ENCODE data around the gene ZNF777. TPM values are rescaled to one million over a fixed set of nuclear protein-coding genes. Genes with fewer than 3 reads are reported as not detected.

The ZNF777 gene
- total RNA-seq, 2 donors from 2014 or later: 9.7 to 11.1 TPM

DNA sequence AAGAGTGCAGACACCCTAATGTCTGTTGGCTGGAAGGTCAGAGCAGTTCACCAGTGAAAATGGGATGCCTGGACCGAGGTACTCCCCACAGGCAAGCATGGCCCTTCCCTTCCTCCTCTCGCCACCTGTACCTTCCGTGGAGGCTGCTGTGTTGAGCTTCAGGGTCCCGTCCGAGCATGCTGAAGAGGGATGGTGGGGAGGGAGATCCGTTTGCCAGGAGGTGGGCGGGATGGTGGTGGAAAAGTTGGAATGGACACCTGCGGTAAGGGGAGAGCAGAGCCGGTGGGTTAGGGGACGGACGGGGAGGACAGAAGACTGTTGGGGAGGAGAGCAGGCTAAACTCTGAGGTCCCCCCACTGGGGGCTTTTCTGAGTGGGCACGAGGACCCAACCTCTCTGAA is 15.9 kb upstream of the ZNF777 start:
- no peak overlapping the region for H3K27ac ChIP-seq (ENCODE audit: low read depth, low read length)
- peaks cover 75% of the 10 kb centered on the region for H3K36me3 ChIP-seq (ENCODE audit: control insufficient read depth, insufficient read depth, low read length)
- no peak overlapping the region for H3K4me3 Mint-ChIP-seq
- no peak overlapping the region for H3K4me3 ChIP-seq (ENCODE audit: low read length)
- TF ChIP-seq, protein P1, sequence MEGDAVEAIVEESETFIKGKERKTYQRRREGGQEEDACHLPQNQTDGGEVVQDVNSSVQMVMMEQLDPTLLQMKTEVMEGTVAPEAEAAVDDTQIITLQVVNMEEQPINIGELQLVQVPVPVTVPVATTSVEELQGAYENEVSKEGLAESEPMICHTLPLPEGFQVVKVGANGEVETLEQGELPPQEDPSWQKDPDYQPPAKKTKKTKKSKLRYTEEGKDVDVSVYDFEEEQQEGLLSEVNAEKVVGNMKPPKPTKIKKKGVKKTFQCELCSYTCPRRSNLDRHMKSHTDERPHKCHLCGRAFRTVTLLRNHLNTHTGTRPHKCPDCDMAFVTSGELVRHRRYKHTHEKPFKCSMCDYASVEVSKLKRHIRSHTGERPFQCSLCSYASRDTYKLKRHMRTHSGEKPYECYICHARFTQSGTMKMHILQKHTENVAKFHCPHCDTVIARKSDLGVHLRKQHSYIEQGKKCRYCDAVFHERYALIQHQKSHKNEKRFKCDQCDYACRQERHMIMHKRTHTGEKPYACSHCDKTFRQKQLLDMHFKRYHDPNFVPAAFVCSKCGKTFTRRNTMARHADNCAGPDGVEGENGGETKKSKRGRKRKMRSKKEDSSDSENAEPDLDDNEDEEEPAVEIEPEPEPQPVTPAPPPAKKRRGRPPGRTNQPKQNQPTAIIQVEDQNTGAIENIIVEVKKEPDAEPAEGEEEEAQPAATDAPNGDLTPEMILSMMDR (conservative IDR thresholded peaks at IDR 0.05): no peak
- peaks cover 32% of the 10 kb centered on the region for H3K9me3 ChIP-seq (ENCODE audit: control insufficient read depth, low read length)
- 86 to 93% methylated on average over 5 to 12 of the region's 12 CpGs for WGBS, 2 experiments (ENCODE audit: insufficient coverage in 1 of 2, insufficient read length in 1 of 2)
- H3K9me3 Mint-ChIP-seq: peaks cover 27% of the 10 kb centered on the region
- H3K4me1 Mint-ChIP-seq: peaks cover 7% of the 10 kb centered on the region
- H3K27me3 ChIP-seq (ENCODE audit: control insufficient read depth, insufficient read depth, low read length, poor library complexity, severe bottlenecking): no peaks in the 10 kb centered on the region
- no peak overlapping the region for H3K27ac Mint-ChIP-seq
- no peaks in the 10 kb centered on the region for H3K4me1 ChIP-seq (ENCODE audit: control insufficient read depth, insufficient read depth, low read length)
- peaks cover 89% of the 10 kb centered on the region for H3K36me3 Mint-ChIP-seq (ENCODE audit: low read depth)
- H3K27me3 Mint-ChIP-seq (ENCODE audit: insufficient read depth): no peaks in the 10 kb centered on the region
- no peak for DNase-seq
- no peak overlapping the region for H3K9ac ChIP-seq (ENCODE audit: extremely low read depth, low read length, poor library complexity, severe bottlenecking)

DNA sequence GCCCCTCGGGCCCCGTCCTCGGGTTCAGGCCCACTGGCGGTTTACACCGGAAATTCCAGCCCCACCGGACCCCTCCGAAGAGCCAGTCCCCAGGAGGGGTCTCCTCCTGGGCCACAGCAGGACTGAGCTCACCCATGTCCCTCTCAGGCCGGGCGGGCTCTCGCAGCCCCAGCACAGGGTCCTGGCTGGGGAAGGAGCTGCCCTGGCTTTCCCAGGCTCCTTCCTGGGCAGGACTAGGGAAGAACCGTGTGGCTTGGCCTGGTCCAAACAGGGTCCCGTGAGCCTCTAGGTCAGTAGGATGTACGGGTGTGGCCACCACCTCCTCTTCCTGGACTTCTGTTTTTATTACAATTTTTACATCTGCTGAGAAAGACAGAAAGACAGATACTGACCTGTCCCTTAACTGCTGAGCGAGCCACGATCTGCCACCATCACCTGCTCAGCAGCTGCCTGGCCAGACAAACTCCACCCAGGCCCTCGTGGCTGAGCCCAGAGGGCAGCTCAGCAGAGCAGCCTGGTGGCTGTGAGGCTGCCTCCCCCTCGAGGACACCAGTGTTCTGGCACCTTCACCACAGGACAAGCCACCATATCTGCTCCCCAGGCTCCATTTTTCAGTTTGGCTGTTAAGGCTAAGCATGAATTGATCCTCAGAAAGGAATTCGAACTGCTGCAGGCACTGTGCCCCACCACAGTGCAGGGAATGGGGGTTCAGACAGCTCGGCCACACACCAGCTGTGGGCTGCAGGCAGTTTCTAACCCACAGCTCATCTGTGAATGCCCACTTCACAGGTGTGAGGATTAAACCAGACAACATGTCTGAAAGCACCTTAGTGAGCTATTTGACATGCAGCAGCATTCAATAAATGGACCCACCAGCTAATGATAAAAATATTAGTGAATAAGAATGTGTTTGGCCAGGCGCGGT is 14.5 kb upstream of the ZNF777 start:
- Mint-ChIP-seq H3K36me3 (ENCODE audit: low read depth) (peaks cover 84% of the 10 kb centered on the region), H3K4me3 (no peak overlapping the region), H3K27me3 (ENCODE audit: insufficient read depth) (no peaks in the 10 kb centered on the region), H3K4me1 (peaks cover 7% of the 10 kb centered on the region), H3K27ac (no peak overlapping the region), H3K9me3 (peaks cover 31% of the 10 kb centered on the region)
- Histone ChIP-seq H3K4me1 (ENCODE audit: control insufficient read depth, insufficient read depth, low read length) (no peaks in the 10 kb centered on the region), H3K9ac (ENCODE audit: extremely low read depth, low read length, poor library complexity, severe bottlenecking) (no peak overlapping the region), H3K36me3 (ENCODE audit: control insufficient read depth, insufficient read depth, low read length) (peaks cover 68% of the 10 kb centered on the region), H3K4me3 (ENCODE audit: low read length) (no peak overlapping the region), H3K27me3 (ENCODE audit: control insufficient read depth, insufficient read depth, low read length, poor library complexity, severe bottlenecking) (no peaks in the 10 kb centered on the region), H3K9me3 (ENCODE audit: control insufficient read depth, low read length) (peaks cover 30% of the 10 kb centered on the region), H3K27ac (ENCODE audit: low read depth, low read length) (no peak overlapping the region)
- no peak for DNase-seq
- 95 to 96% methylated on average over 17 to 21 of the region's 21 CpGs for WGBS, 2 experiments (ENCODE audit: insufficient coverage in 1 of 2, insufficient read length in 1 of 2)
- TF ChIP-seq, protein P1 (conservative IDR thresholded peaks at IDR 0.05): no peak

DNA sequence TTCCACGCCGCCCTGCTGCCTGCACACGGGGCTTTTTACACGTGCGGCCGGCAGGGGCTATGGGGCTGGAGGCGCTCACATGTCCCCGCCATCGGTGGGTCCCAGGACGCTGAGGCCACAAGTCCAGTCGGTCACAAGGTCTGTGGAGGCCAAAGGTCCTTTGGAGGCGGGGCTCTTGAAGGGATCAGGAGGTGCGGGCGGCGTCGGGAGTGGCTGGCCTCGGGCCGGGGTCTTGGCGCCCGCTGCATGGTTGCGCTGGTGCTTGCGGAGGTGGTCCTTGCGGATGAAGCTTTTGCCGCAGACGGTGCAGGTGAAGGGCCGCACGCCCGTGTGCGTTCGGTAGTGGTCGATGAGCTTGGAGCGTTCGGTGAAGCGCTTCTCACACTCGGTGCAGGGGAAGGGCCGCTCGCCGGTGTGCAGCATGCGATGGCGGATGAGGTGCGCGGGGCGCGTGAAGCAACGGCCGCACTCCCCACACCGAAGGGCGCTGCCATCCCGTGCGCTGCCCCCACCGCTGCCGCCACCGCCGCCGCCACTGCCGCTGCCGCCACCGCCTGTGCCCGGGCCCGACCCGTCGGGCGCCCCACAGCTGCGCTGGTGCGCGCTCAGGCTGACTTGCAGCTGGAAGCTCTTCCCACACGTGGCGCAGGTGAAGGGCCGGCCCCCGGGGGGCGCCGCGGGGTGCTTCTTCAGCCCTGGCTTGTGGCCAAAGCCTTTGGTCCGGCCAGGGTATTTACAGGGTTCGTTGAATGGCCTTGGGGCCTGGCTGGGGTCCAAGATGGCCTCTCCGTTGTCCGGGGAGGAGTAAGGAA is 13.7 kb upstream of the ZNF777 start:
- no peaks in the 10 kb centered on the region for H3K27me3 Mint-ChIP-seq (ENCODE audit: insufficient read depth)
- H3K9me3 ChIP-seq (ENCODE audit: control insufficient read depth, low read length): peaks cover 21% of the 10 kb centered on the region
- no peak for DNase-seq
- H3K27ac Mint-ChIP-seq: no peak overlapping the region
- H3K4me3 Mint-ChIP-seq: no peak overlapping the region
- no peak overlapping the region for H3K4me3 ChIP-seq (ENCODE audit: low read length)
- H3K27ac ChIP-seq (ENCODE audit: low read depth, low read length): no peak overlapping the region
- H3K9ac ChIP-seq (ENCODE audit: extremely low read depth, low read length, poor library complexity, severe bottlenecking): no peak overlapping the region
- H3K27me3 ChIP-seq (ENCODE audit: control insufficient read depth, insufficient read depth, low read length, poor library complexity, severe bottlenecking): no peaks in the 10 kb centered on the region
- H3K36me3 ChIP-seq (ENCODE audit: control insufficient read depth, insufficient read depth, low read length): peaks cover 61% of the 10 kb centered on the region
- TF ChIP-seq, protein P1 (conservative IDR thresholded peaks at IDR 0.05): no peak
- H3K36me3 Mint-ChIP-seq (ENCODE audit: low read depth): peaks cover 76% of the 10 kb centered on the region
- peaks cover 25% of the 10 kb centered on the region for H3K9me3 Mint-ChIP-seq
- WGBS, 2 experiments (ENCODE audit: insufficient coverage in 1 of 2, insufficient read length in 1 of 2): 96 to 97% methylated on average over 56 to 77 of the region's 77 CpGs
- no peaks in the 10 kb centered on the region for H3K4me1 ChIP-seq (ENCODE audit: control insufficient read depth, insufficient read depth, low read length)
- peaks cover 7% of the 10 kb centered on the region for H3K4me1 Mint-ChIP-seq
